ENCODE data around the gene SELENOF.

DNA sequence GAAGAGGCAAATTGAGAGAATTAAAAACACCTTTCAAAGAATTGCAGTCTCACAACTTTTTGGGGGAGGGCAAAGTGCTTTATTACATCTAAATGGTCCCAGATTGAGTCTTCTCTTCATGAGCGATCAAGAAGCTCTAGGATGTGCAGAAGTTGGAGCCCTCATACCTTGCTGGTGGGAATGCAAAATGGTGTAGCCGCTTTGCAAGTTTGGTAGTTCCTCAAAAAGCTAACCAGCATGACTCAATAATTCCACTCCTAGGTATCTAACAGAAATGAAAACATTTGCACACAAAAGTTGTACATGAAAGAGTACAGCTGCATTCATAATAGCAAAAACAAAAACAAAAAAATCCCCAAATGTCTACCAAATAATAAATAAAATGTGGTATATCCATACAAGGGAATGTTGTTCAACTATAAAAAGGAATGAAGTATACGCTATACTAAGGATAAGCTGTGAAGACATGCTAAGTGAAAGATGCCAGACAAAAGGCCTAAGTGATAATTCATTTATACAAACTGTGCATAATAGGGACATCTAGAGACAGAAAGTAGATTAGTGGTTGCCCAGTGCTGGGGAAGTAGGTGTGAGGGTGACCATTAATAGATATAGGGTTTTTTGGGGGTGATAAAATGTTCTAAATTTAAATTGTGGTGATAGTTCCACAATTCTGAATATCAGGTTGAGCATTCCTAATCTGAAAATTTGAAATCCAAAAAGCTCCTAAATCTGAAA lies 55.2 kb downstream of the SELENOF start:
- TF ChIP-seq CTCF (IDR thresholded peaks at IDR 0.05) (no peak), POLR2A (IDR thresholded peaks at IDR 0.05) (no peak)
